ENCODE data around the gene PLEKHG4B.
"Not testable (repeated sequence)": the region's sequence is repeated elsewhere in the genome, so short reads cannot be mapped to it uniquely, and the experiment has no call there.

PLEKHG4B gene

GRCh38 chr5:163841-164240, 71.9 kb downstream of the PLEKHG4B start:
- no peak for TF ChIP-seq CTCF (IDR thresholded peaks at IDR 0.05; ENCODE audit: insufficient read depth, low read length, poor library complexity, severe bottlenecking)
- Histone ChIP-seq H3K4me3 (replicated peaks; ENCODE audit: low read depth, low read length) (no peak overlapping the region), H3K36me3 (ENCODE audit: control insufficient read depth, insufficient read depth, low read length) (no peaks in the 10 kb centered on the region), H3K27me3 (replicated peaks; ENCODE audit: control insufficient read depth, insufficient read depth, low read length) (no peaks in the 10 kb centered on the region; the same call in 1 of the 2 replicates)
- DNase-seq (ENCODE audit: extremely low read depth, insufficient read length) = no peak

GRCh38 chr5:164244-164643, 72.3 kb downstream of the PLEKHG4B start:
- H3K27me3 ChIP-seq (replicated peaks; ENCODE audit: control insufficient read depth, insufficient read depth, low read length) = no peaks in the 10 kb centered on the region; the same call in 1 of the 2 replicates
- no peak overlapping the region for H3K4me3 ChIP-seq (replicated peaks; ENCODE audit: low read depth, low read length)
- no peaks in the 10 kb centered on the region for H3K36me3 ChIP-seq (ENCODE audit: control insufficient read depth, insufficient read depth, low read length)
- no peak for TF ChIP-seq CTCF (IDR thresholded peaks at IDR 0.05; ENCODE audit: insufficient read depth, low read length, poor library complexity, severe bottlenecking)
- DNase-seq (ENCODE audit: extremely low read depth, insufficient read length) = no peak

- H3K36me3 ChIP-seq (ENCODE audit: control insufficient read depth, insufficient read depth, low read length); H3K27me3 ChIP-seq (replicated peaks; ENCODE audit: control insufficient read depth, insufficient read depth, low read length); DNase-seq (ENCODE audit: extremely low read depth, insufficient read length); H3K4me3 ChIP-seq (replicated peaks; ENCODE audit: low read depth, low read length): not testable (repeated sequence)
These were observed 72.8 kb downstream of the PLEKHG4B start for GRCh38 chr5:164783-165182.

DNA sequence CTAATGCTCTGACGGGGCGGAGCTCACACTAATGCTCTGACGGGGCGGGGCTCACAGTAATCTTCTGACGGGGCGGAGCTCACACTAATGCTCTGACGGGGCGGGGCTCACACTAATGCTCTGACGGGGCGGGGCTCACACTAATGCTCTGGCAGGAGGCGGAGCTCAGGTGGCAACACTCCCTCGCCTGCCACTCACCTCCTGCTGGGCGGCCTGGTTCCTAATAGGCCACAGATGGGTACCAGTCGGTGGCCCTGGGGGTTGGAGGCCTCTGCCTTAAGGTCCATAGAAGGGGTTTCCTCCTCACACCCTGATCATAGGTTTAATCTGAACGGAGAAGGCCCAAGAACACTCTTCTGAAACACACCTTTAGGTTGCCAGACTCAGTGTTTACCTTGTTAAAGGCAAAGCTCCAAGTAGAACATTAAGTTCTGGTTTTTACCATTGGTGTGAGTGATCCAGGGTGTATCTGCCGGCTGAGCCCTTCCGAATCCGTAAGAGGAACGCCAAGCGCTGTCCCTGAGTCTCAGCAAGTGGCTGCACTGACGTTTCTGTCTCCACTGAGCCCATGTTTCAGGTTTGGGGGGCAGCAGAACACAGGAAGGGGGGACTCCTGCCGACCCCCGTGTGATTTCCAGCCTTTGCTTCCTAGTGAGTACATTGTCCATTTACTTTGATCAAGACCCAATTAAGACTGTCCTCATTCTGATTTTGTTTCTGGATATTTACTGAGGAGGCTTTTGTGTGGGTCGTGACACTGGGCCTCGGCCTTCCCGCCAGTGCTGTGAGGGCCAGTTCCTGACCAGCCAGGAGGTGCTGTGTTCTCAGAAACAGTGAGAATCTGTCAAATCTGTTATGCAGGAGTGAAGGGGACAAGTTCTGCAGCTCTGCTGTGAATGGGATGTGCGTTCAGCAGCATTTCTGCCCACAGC, 74.7 kb downstream of the PLEKHG4B start:
- Histone ChIP-seq H3K4me3 (replicated peaks; ENCODE audit: low read depth, low read length) (no peak overlapping the region), H3K36me3 (ENCODE audit: control insufficient read depth, insufficient read depth, low read length) (no peaks in the 10 kb centered on the region), H3K27me3 (replicated peaks; ENCODE audit: control insufficient read depth, insufficient read depth, low read length) (no peaks in the 10 kb centered on the region; the same call in 1 of the 2 replicates)
- no peak for DNase-seq (ENCODE audit: extremely low read depth, insufficient read length)
- no peak for TF ChIP-seq CTCF (IDR thresholded peaks at IDR 0.05; ENCODE audit: insufficient read depth, low read length, poor library complexity, severe bottlenecking)

DNA sequence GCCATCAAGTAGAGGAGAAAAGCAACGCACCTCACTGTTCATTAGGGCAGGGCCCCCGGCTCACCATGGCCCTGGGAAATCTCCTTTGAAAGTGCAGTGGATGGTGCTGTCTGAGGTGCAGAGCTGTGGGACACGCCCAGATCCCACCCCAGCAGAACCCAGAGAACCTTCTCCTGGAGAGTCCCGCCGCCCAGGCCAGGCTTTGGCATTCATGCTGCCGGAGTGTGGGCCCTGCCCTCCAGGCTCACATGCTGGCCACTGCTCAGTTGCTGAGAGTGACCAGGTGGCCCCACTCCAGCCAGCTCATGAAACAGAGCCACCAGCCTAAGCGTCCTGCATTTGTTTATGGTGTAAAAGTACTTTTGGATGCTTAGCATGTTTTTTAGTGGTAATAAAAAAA, 75.5 kb downstream of the PLEKHG4B start:
- no peak for TF ChIP-seq CTCF (IDR thresholded peaks at IDR 0.05; ENCODE audit: insufficient read depth, low read length, poor library complexity, severe bottlenecking)
- Histone ChIP-seq H3K27me3 (replicated peaks; ENCODE audit: control insufficient read depth, insufficient read depth, low read length) (no peaks in the 10 kb centered on the region), H3K4me3 (replicated peaks; ENCODE audit: low read depth, low read length) (no peak overlapping the region), H3K36me3 (ENCODE audit: control insufficient read depth, insufficient read depth, low read length) (no peaks in the 10 kb centered on the region)
- DNase-seq (ENCODE audit: extremely low read depth, insufficient read length) = no peak

DNA sequence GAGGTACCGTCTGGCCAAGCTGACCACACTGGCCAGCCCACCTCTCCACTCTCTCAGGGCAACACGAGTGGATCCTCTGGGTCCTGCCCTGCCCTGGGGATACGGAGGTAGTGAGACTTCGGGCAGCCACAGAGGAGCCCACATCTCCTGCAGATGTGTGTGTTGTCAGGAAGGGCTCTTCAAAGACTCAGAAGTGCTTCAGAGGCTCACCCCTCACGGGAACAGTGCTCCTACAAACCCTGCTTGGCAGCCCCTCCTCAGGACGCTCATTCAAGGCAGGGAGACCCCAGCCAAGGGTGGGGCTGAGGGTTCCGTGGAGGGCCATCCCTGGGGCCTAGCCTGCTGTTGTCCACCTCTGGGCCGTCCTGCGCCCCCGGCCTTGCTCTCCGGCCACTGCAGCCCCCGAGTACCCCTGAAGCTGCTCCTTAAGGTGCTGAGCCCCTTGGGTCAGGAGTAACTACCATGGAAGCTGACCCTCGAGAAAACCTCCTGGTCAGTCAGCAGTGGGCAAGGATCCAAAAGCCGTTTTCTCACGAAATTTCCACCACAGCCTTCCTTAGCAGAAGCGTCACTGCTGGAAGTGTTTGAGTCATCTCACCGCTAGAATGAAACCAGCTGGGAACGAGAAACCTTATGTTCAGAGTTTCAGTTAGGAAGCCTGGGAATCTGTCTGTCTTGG, 76.2 kb downstream of the PLEKHG4B start:
- no peak overlapping the region for H3K4me3 ChIP-seq (replicated peaks; ENCODE audit: low read depth, low read length)
- TF ChIP-seq CTCF (IDR thresholded peaks at IDR 0.05; ENCODE audit: insufficient read depth, low read length, poor library complexity, severe bottlenecking) = no peak
- no peaks in the 10 kb centered on the region for H3K27me3 ChIP-seq (replicated peaks; ENCODE audit: control insufficient read depth, insufficient read depth, low read length)
- DNase-seq (ENCODE audit: extremely low read depth, insufficient read length) = no peak
- H3K36me3 ChIP-seq (ENCODE audit: control insufficient read depth, insufficient read depth, low read length) = no peaks in the 10 kb centered on the region
